ENCODE measurements around the gene AUTS2.

The AUTS2 gene

DNA sequence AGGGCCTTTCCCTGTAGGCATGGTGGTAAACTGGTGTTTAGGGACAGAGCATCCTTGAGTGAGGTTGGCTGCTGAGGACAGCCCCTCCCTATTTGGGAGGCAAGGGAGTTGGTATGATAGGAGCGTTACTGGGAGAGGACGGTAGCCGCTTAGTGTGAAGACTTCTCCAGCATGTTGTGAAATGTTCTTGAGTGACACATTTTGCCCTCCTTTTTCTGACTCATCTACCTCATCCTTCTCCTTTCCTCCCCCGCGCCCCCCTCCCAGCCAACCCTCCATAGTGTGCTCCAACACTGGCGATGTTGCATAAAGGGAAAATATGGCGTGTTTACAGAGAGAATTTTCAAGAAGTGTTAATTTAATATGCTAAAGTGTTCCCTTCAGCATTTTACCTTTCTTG is 888.7 kb downstream of the AUTS2 start:
- H3K4me1 ChIP-seq (ENCODE audit: control insufficient read depth in 2 of 2, insufficient read depth in 2 of 2, low read length in 2 of 2): no peaks in the 10 kb centered on the region
- no peak overlapping the region for H3K9ac ChIP-seq (ENCODE audit: low read depth in 1 of 2, low read length in 2 of 2)
- no peak overlapping the region for H3K27ac ChIP-seq (ENCODE audit: low read depth in 2 of 2, low read length in 2 of 2)
- no peaks in the 10 kb centered on the region for H3K9me3 ChIP-seq (ENCODE audit: control insufficient read depth in 2 of 2, low read length in 2 of 2)
- no peak overlapping the region for H3K4me3 ChIP-seq (ENCODE audit: low read length in 2 of 2)
- H3K27me3 ChIP-seq (ENCODE audit: control insufficient read depth in 2 of 2, insufficient read depth in 2 of 2, low read length in 2 of 2): no peaks in the 10 kb centered on the region
- H3K36me3 ChIP-seq (ENCODE audit: control insufficient read depth in 2 of 2, insufficient read depth in 2 of 2, low read length in 2 of 2): no peaks in the 10 kb centered on the region

- H3K9me3 ChIP-seq (ENCODE audit: control insufficient read depth in 2 of 2, low read length in 2 of 2): no peaks in the 10 kb centered on the region
- H3K4me1 ChIP-seq (ENCODE audit: control insufficient read depth in 2 of 2, insufficient read depth in 2 of 2, low read length in 2 of 2): no peaks in the 10 kb centered on the region
- no peaks in the 10 kb centered on the region for H3K27me3 ChIP-seq (ENCODE audit: control insufficient read depth in 2 of 2, insufficient read depth in 2 of 2, low read length in 2 of 2)
- no peaks in the 10 kb centered on the region for H3K36me3 ChIP-seq (ENCODE audit: control insufficient read depth in 2 of 2, insufficient read depth in 2 of 2, low read length in 2 of 2)
- no peak overlapping the region for H3K4me3 ChIP-seq (ENCODE audit: low read length in 2 of 2)
- no peak overlapping the region for H3K9ac ChIP-seq (ENCODE audit: low read depth in 1 of 2, low read length in 2 of 2)
- no peak overlapping the region for H3K27ac ChIP-seq (ENCODE audit: low read depth in 2 of 2, low read length in 2 of 2)
Observed at GRCh38 chr7:70487428-70487827, 889.2 kb downstream of the AUTS2 start.

- no peak overlapping the region for H3K4me3 ChIP-seq (ENCODE audit: low read length in 2 of 2)
- no peaks in the 10 kb centered on the region for H3K36me3 ChIP-seq (ENCODE audit: control insufficient read depth in 2 of 2, insufficient read depth in 2 of 2, low read length in 2 of 2)
- H3K9ac ChIP-seq (ENCODE audit: low read depth in 1 of 2, low read length in 2 of 2): no peak overlapping the region
- H3K4me1 ChIP-seq (ENCODE audit: control insufficient read depth in 2 of 2, insufficient read depth in 2 of 2, low read length in 2 of 2): no peaks in the 10 kb centered on the region
- H3K9me3 ChIP-seq (ENCODE audit: control insufficient read depth in 2 of 2, low read length in 2 of 2): no peaks in the 10 kb centered on the region
- no peak overlapping the region for H3K27ac ChIP-seq (ENCODE audit: low read depth in 2 of 2, low read length in 2 of 2)
- H3K27me3 ChIP-seq (ENCODE audit: control insufficient read depth in 2 of 2, insufficient read depth in 2 of 2, low read length in 2 of 2): no peaks in the 10 kb centered on the region
Observed at GRCh38 chr7:70487886-70488285, 889.6 kb downstream of the AUTS2 start.

- Histone ChIP-seq H3K4me1 (ENCODE audit: control insufficient read depth in 2 of 2, insufficient read depth in 2 of 2, low read length in 2 of 2) (no peaks in the 10 kb centered on the region), H3K27me3 (ENCODE audit: control insufficient read depth in 2 of 2, insufficient read depth in 2 of 2, low read length in 2 of 2) (no peaks in the 10 kb centered on the region), H3K9me3 (ENCODE audit: control insufficient read depth in 2 of 2, low read length in 2 of 2) (no peaks in the 10 kb centered on the region), H3K36me3 (ENCODE audit: control insufficient read depth in 2 of 2, insufficient read depth in 2 of 2, low read length in 2 of 2) (no peaks in the 10 kb centered on the region), H3K4me3 (ENCODE audit: low read length in 2 of 2) (no peak overlapping the region), H3K27ac (ENCODE audit: low read depth in 2 of 2, low read length in 2 of 2) (no peak overlapping the region), H3K9ac (ENCODE audit: low read depth in 1 of 2, low read length in 2 of 2) (no peak overlapping the region)
Observed at GRCh38 chr7:70489813-70490212, 891.5 kb downstream of the AUTS2 start.

GRCh38 chr7:70492625-70493024 is 894.4 kb downstream of the AUTS2 start:
- H3K4me3 ChIP-seq (ENCODE audit: low read length in 2 of 2): no peak overlapping the region
- H3K27ac ChIP-seq (ENCODE audit: low read depth in 2 of 2, low read length in 2 of 2): no peak overlapping the region
- H3K27me3 ChIP-seq (ENCODE audit: control insufficient read depth in 2 of 2, insufficient read depth in 2 of 2, low read length in 2 of 2): no peaks in the 10 kb centered on the region
- H3K9ac ChIP-seq (ENCODE audit: low read depth in 1 of 2, low read length in 2 of 2): no peak overlapping the region
- H3K9me3 ChIP-seq (ENCODE audit: control insufficient read depth in 2 of 2, low read length in 2 of 2): no peaks in the 10 kb centered on the region
- H3K4me1 ChIP-seq (ENCODE audit: control insufficient read depth in 2 of 2, insufficient read depth in 2 of 2, low read length in 2 of 2): no peaks in the 10 kb centered on the region
- H3K36me3 ChIP-seq (ENCODE audit: control insufficient read depth in 2 of 2, insufficient read depth in 2 of 2, low read length in 2 of 2): no peaks in the 10 kb centered on the region

DNA sequence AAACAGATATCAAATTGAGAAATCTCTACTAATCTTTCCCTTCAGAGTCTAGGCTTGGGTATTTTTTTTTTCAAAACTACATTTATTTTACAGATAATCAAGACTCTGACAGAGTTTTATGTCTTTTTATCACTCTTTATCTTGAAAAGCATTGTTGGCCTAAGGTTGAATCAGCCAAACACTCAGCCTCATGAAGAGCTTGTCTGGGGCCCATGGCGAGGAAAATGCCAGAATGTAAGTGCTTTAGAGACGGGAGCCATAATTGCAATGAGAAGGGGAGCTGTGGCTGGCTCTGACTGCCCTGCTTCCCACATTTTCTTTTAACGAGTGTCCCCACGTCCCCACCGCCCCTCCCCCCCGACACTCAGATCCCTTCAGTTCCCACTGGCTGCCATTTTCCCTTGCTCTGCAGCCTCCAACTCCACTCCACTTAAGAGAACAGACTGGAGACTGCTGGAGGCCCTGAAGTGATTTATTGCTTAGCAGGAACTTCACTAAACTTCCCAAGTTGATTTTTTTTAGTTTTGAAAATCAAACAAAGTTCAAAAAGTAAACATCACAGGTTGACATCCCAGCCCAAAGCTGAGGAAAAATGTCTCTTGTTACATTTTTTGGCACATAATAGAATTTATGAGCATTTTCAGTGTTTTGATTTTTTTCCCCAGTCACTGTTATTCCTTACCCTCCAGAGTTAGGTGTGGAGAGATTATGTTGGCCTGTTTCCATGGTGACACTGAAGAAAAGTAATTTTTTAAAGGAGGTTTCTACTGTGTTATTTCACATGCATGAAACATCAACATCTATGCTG is 896.2 kb downstream of the AUTS2 start:
- H3K36me3 ChIP-seq (ENCODE audit: control insufficient read depth in 2 of 2, insufficient read depth in 2 of 2, low read length in 2 of 2): no peaks in the 10 kb centered on the region

DNA sequence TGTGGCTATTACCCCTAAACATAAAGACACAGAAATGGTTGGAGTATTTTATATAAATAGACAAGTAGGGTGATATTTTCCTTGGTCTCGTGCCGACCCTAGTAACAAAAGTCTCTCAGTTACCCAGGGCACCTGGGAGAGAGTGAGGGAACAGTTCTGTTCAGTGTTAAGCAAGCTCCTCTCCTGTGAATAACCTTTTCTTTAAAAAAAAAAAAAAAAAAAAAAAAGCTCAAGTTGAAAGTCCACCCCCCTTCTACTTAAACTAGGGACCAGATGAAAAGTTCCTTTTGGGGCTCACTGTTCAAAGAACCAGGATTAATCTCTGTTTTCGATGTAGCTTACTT is 896.7 kb downstream of the AUTS2 start:
- H3K27me3 ChIP-seq (ENCODE audit: control insufficient read depth in 2 of 2, insufficient read depth in 2 of 2, low read length in 2 of 2): no peaks in the 10 kb centered on the region
- no peaks in the 10 kb centered on the region for H3K36me3 ChIP-seq (ENCODE audit: control insufficient read depth in 2 of 2, insufficient read depth in 2 of 2, low read length in 2 of 2)
- H3K4me1 ChIP-seq (ENCODE audit: control insufficient read depth in 2 of 2, insufficient read depth in 2 of 2, low read length in 2 of 2): no peaks in the 10 kb centered on the region
- no peak overlapping the region for H3K9ac ChIP-seq (ENCODE audit: low read depth in 1 of 2, low read length in 2 of 2)
- H3K27ac ChIP-seq (ENCODE audit: low read depth in 2 of 2, low read length in 2 of 2): no peak overlapping the region
- H3K4me3 ChIP-seq (ENCODE audit: low read length in 2 of 2): no peak overlapping the region
- H3K9me3 ChIP-seq (ENCODE audit: control insufficient read depth in 2 of 2, low read length in 2 of 2): no peaks in the 10 kb centered on the region

More for the DNA sequence above, 896.2 kb downstream of the AUTS2 start:
- H3K9me3 ChIP-seq (ENCODE audit: control insufficient read depth in 2 of 2, low read length in 2 of 2): no peaks in the 10 kb centered on the region
- no peak overlapping the region for H3K9ac ChIP-seq (ENCODE audit: low read depth in 1 of 2, low read length in 2 of 2)
- no peaks in the 10 kb centered on the region for H3K27me3 ChIP-seq (ENCODE audit: control insufficient read depth in 2 of 2, insufficient read depth in 2 of 2, low read length in 2 of 2)
- no peak overlapping the region for H3K27ac ChIP-seq (ENCODE audit: low read depth in 2 of 2, low read length in 2 of 2)
- no peak overlapping the region for H3K4me3 ChIP-seq (ENCODE audit: low read length in 2 of 2)
- no peaks in the 10 kb centered on the region for H3K4me1 ChIP-seq (ENCODE audit: control insufficient read depth in 2 of 2, insufficient read depth in 2 of 2, low read length in 2 of 2)

DNA sequence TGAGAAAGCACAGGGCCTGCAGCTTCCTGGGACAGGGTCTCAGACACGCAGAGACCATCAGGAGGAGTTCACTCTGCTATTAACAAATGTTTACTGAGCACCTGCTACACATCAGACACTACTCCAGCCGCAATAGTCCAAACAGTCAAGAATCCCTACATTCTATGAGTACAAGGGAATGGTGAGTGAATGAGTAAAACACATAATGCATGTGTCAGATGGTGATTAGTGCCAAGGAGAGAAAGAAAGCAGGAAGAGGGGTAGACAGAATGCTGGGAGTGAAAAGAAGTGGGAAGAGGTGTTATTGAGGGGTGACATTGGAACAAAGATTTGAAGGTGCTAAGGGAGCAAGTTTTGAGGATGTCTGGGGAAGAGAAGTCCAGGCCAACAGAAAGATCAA is 899.5 kb downstream of the AUTS2 start:
- Histone ChIP-seq H3K27me3 (ENCODE audit: control insufficient read depth in 2 of 2, insufficient read depth in 2 of 2, low read length in 2 of 2) (no peaks in the 10 kb centered on the region), H3K4me3 (ENCODE audit: low read length in 2 of 2) (no peak overlapping the region), H3K9ac (ENCODE audit: low read depth in 1 of 2, low read length in 2 of 2) (no peak overlapping the region), H3K36me3 (ENCODE audit: control insufficient read depth in 2 of 2, insufficient read depth in 2 of 2, low read length in 2 of 2) (no peaks in the 10 kb centered on the region), H3K9me3 (ENCODE audit: control insufficient read depth in 2 of 2, low read length in 2 of 2) (no peaks in the 10 kb centered on the region), H3K27ac (ENCODE audit: low read depth in 2 of 2, low read length in 2 of 2) (no peak overlapping the region), H3K4me1 (ENCODE audit: control insufficient read depth in 2 of 2, insufficient read depth in 2 of 2, low read length in 2 of 2) (no peaks in the 10 kb centered on the region)

DNA sequence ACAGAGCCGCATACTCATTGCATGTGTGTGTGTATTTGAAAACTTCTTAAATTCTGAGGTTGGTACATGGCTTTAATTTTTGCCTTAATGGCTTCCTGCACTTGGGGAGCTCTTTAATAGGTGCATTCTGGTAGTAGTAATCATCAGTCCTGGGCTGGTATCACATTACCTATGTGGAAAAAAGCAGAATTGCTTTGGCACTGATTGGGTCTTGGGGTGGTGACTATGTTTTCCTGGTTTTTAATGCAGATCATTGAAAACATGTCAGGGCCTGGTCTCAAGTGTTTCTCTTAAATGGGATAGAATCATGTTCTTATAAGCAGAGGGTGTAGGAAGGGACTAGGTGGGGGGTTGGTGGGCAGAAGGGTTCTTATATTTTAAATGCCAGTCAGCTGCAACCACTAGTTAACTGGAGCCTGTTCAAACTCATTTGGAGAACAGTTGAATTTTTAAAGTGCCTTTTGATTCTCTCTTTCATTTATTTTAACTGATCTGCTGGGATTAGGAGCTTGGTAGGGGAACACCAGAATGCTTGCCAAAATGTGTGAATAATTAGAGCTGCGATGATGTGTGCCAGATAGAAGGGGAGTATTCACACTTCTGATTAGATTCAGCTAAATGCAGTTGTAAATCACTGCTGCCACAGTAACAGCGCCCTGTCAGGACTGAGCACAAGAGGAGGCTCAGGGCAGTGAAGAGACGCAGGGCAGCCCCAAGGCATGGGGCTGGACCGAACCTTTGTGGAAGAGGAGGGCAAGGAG is 900.1 kb downstream of the AUTS2 start:
- Histone ChIP-seq H3K27me3 (ENCODE audit: control insufficient read depth in 2 of 2, insufficient read depth in 2 of 2, low read length in 2 of 2) (no peaks in the 10 kb centered on the region), H3K4me3 (ENCODE audit: low read length in 2 of 2) (no peak overlapping the region), H3K27ac (ENCODE audit: low read depth in 2 of 2, low read length in 2 of 2) (no peak overlapping the region), H3K9me3 (ENCODE audit: control insufficient read depth in 2 of 2, low read length in 2 of 2) (no peaks in the 10 kb centered on the region), H3K4me1 (ENCODE audit: control insufficient read depth in 2 of 2, insufficient read depth in 2 of 2, low read length in 2 of 2) (no peaks in the 10 kb centered on the region), H3K36me3 (ENCODE audit: control insufficient read depth in 2 of 2, insufficient read depth in 2 of 2, low read length in 2 of 2) (no peaks in the 10 kb centered on the region), H3K9ac (ENCODE audit: low read depth in 1 of 2, low read length in 2 of 2) (no peak overlapping the region)

DNA sequence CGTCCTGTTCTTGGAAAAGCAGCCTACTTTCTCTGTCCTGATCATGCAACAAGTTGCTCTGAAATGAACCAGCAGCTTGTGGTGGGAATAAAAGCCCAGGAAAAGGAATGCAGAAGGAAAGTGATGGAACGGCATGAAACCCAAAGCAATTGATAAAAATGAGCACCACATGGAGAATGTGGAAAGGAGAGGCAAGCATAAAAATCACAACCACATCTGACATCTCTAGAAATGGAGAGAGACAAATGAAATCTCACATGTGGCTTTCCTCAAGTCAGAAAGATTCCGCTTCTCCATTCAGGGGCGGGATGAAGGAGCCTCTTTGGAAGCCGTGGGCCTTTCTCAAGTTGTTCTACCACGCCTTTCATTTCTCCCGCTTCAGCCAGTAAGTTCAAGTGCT is 902.0 kb downstream of the AUTS2 start:
- Histone ChIP-seq H3K9ac (ENCODE audit: low read depth in 1 of 2, low read length in 2 of 2) (no peak overlapping the region), H3K36me3 (ENCODE audit: control insufficient read depth in 2 of 2, insufficient read depth in 2 of 2, low read length in 2 of 2) (no peaks in the 10 kb centered on the region), H3K27ac (ENCODE audit: low read depth in 2 of 2, low read length in 2 of 2) (no peak overlapping the region), H3K27me3 (ENCODE audit: control insufficient read depth in 2 of 2, insufficient read depth in 2 of 2, low read length in 2 of 2) (no peaks in the 10 kb centered on the region), H3K4me1 (ENCODE audit: control insufficient read depth in 2 of 2, insufficient read depth in 2 of 2, low read length in 2 of 2) (no peaks in the 10 kb centered on the region), H3K9me3 (ENCODE audit: control insufficient read depth in 2 of 2, low read length in 2 of 2) (no peaks in the 10 kb centered on the region), H3K4me3 (ENCODE audit: low read length in 2 of 2) (no peak overlapping the region)

Data from mucosa of rectum (tissue), 2 donors.